ENCODE results near the gene MEP1B.

DNA sequence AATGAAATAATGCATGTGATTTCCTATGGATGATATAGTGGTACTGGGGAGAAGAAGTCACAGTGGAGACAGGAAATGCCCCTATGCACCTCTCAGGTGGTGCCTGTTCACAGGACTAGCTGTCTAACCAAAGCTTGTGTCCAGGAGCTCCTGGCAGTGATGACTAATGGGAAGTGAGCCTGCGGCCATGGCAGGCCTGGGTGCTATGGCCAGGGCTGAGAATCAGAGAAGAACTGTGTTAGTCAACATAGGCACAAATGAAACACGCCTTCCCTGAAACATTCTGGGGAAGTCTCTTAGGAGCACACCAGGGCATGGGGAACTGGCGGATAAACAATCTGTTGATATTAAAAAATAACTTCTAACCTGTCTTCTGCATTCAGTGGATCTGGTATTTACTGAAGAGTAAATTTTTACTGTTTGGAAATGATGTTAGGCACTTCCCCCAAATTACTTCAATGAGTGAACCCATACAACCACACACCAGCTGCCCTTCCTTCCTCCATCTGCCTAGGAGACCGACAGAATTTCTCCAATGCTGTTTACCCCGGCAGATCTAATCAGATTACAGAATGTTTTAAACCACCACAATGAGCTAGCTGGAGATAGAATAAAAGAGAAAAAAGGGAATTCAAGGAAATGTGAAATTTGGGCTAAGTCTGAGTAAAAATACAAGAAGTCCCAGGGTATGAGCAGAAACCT, 67.4 kb downstream of the MEP1B start:
- no peak for TF ChIP-seq CTCF (IDR thresholded peaks at IDR 0.05)
- TF ChIP-seq POLR2AphosphoS5 (IDR thresholded peaks at IDR 0.05) = no peak
- TF ChIP-seq POLR2A (IDR thresholded peaks at IDR 0.05) = no peak
